HG02610 (cell line): Measurements from ENCODE around the gene IAH1.
"Not testable (repeated sequence)": the region's sequence is repeated elsewhere in the genome, so short reads cannot be mapped to it uniquely, and the experiment has no call there.

Experiments
- ATAC-seq: cut with Tn5 transposase; IDR thresholded peaks from one replicate; pipeline ENCODE4 v1.9.1; 2021; ENCODE audit warnings: mild to moderate bottlenecking, moderate library complexity; ENCODE audit not compliant: unreplicated experiment

Gene IAH1

GRCh38 chr2:9473308-9473984, 905 bp upstream of the IAH1 start:
- ATAC-seq: no peak

- peak; percentile 5 for ATAC-seq
Measured at GRCh38 chr2:9473985-9474360, 378 bp upstream of the IAH1 start.

GRCh38 chr2:9477914-9478313, 3.6 kb downstream of the IAH1 start:
- ATAC-seq: no peak

- ATAC-seq: no peak
Measured at GRCh38 chr2:9478526-9478925, 4.2 kb downstream of the IAH1 start.

GRCh38 chr2:9480157-9480556, 5.8 kb downstream of the IAH1 start:
- no peak for ATAC-seq

GRCh38 chr2:9483107-9483506, 8.8 kb downstream of the IAH1 start:
- no peak for ATAC-seq

GRCh38 chr2:9484533-9484932, 10.2 kb downstream of the IAH1 start:
- ATAC-seq: no peak

- no peak for ATAC-seq
Measured at GRCh38 chr2:9488583-9489547, 14.5 kb downstream of the IAH1 start.

GRCh38 chr2:9490789-9491188, 16.4 kb downstream of the IAH1 start:
- no peak for ATAC-seq

GRCh38 chr2:9492927-9493326, 18.6 kb downstream of the IAH1 start:
- ATAC-seq: no peak

- ATAC-seq: no peak
Measured at GRCh38 chr2:9493478-9493877, 19.1 kb downstream of the IAH1 start.

- no peak for ATAC-seq
Measured at GRCh38 chr2:9494081-9494480, 19.7 kb downstream of the IAH1 start.

GRCh38 chr2:9497017-9497416, 22.7 kb downstream of the IAH1 start:
- ATAC-seq: no peak

- ATAC-seq: no peak
Measured at GRCh38 chr2:9498210-9498609, 23.9 kb downstream of the IAH1 start.

GRCh38 chr2:9508931-9509330, 34.6 kb downstream of the IAH1 start:
- no peak for ATAC-seq

- not testable (repeated sequence) for ATAC-seq
Measured at GRCh38 chr2:9513946-9514345, 39.6 kb downstream of the IAH1 start.

- ATAC-seq: no peak
Measured at GRCh38 chr2:9517118-9517782, 42.9 kb downstream of the IAH1 start.

GRCh38 chr2:9518163-9518562, 43.8 kb downstream of the IAH1 start:
- ATAC-seq: no peak

- no peak for ATAC-seq
Measured at GRCh38 chr2:9518780-9519179, 44.4 kb downstream of the IAH1 start.

- no peak for ATAC-seq
Measured at GRCh38 chr2:9519250-9519649, 44.9 kb downstream of the IAH1 start.

GRCh38 chr2:9524291-9524690, 49.9 kb downstream of the IAH1 start:
- no peak for ATAC-seq

GRCh38 chr2:9525266-9525665, 50.9 kb downstream of the IAH1 start:
- ATAC-seq: no peak
